Gastrocnemius medialis (tissue), 4 donors: ENCODE data around the gene IL4. TPM values are rescaled to one million over a fixed set of nuclear protein-coding genes. Genes with fewer than 3 reads are reported as not detected.

Experiments
- ATAC-seq, 2 donors: fragments of 150-250 bp; one replicate each; pipeline ENCODE4 v1.9.1; 2016
- DNase-seq, 2 donors: peaks; one replicate each; pipeline ENCODE4 v3.0.0-alpha.2; 2019
- H3K27ac ChIP-seq, 4 donors: fragments of 200-600 bp; sonication (generic); 1 replicate in 1 of 4; 2 replicates in 3 of 4; pipeline ENCODE4 v1.5.1; 2016 to 2018; ENCODE audit warnings: mild to moderate bottlenecking in 2 of 4, moderate library complexity in 1 of 4
- H3K27me3 ChIP-seq, 3 donors: fragments of 200-600 bp; sonication (generic) in 2 of 3; 1 replicate in 1 of 3; 2 replicates in 2 of 3; pipeline versions ENCODE4 v1.5.1 to v1.6.0; 2016 to 2019; ENCODE audit warnings: mild to moderate bottlenecking in 1 of 3, moderate library complexity in 1 of 3
- H3K36me3 ChIP-seq, 2 donors: fragments of 200-600 bp; sonication (generic) in 1 of 2; one replicate each; pipeline ENCODE4 v1.5.1; 2017 to 2018
- H3K4me1 ChIP-seq, 2 donors: fragments of 200-600 bp; sonication (generic) in 1 of 2; one replicate each; pipeline ENCODE4 v1.5.1; 2016 to 2017; ENCODE audit warnings: mild to moderate bottlenecking in 2 of 2
- H3K4me3 ChIP-seq, 4 donors: fragments of 200-600 bp; sonication (generic) in 3 of 4; 1 replicate in 1 of 4; 2 replicates in 3 of 4; pipeline ENCODE4 v1.5.1; 2016 to 2019; ENCODE audit warnings: mild to moderate bottlenecking in 2 of 4
- H3K9me3 ChIP-seq, 3 donors: fragments of 200-600 bp; sonication (generic) in 2 of 3; 1 replicate in 1 of 3; 2 replicates in 2 of 3; pipeline ENCODE4 v1.5.1; 2016 to 2019
- CTCF ChIP-seq, 5 experiments: fragments of 450-650 bp in 3 of 5; fragments of 200-600 bp in 2 of 5; sonication (generic) in 2 of 5; IDR thresholded peaks in 4 of 5; conservative IDR thresholded peaks in 1 of 5; 1 replicate in 4 of 5; 2 replicates in 1 of 5; pipeline ENCODE4 v1.5.1; 2016 to 2019; ENCODE audit warnings: antibody characterized with exemption in 5 of 5, mild to moderate bottlenecking in 3 of 5, moderate library complexity in 3 of 5
- POLR2A ChIP-seq, 2 donors: fragments of 450-650 bp; IDR thresholded peaks; one replicate each; pipeline ENCODE4 v1.6.1; 2017; ENCODE audit warnings: antibody characterized with exemption in 2 of 2, mild to moderate bottlenecking in 2 of 2, moderate library complexity in 2 of 2
- in situ Hi-C, 4 donors: fragments of 200-750 bp; cut with MboI; loops; one replicate each; pipeline versions ENCODE4 v1.15.0 to v1.8.0; 2017; ENCODE audit warnings: low sequenced_read_pairs in 4 of 4
- intact Hi-C: fragments of 100-400 bp; cut with DNase I; formaldehyde crosslinking; loops from one replicate; pipeline ENCODE4 v1.15.1; 2023; ENCODE audit warnings: low total_unique reads
- total RNA-seq, 4 donors: library from RNA; depleted of rRNA; stranded (reverse); fragments of >200 nt; gene quantifications; one replicate each; pipeline versions ENCODE4 v1.1.0 to v1.2.3, GENCODE V29; 2016

Gene IL4
- total RNA-seq, 4 donors from 2014 or later = not detected

- intact Hi-C loops (no loop called here), in situ Hi-C loops (no loop called here)
- Histone ChIP-seq H3K36me3 (no peaks in the 10 kb centered on the region), H3K27me3 (peaks cover 11 to 14% (median 12%) of the 10 kb centered on the region in 3 donors), H3K4me1 (peaks cover 0 to 4% of the 10 kb centered on the region in 2 donors), H3K27ac (no peak overlapping the region), H3K4me3 (no peak overlapping the region), H3K9me3 (no peaks in the 10 kb centered on the region)
- TF ChIP-seq CTCF (IDR thresholded peaks at IDR 0.05 in 4 of 5, conservative IDR thresholded peaks at IDR 0.05 in 1 of 5) = no peak
- ATAC-seq (no peak), DNase-seq (no peak)
These were observed 12.4 kb upstream of the IL4 start for GRCh38 chr5:132661231-132662003.

GRCh38 chr5:132662004-132662401, 11.8 kb upstream of the IL4 start:
- DNase-seq (no peak), ATAC-seq (no peak)
- Histone ChIP-seq H3K36me3 (no peaks in the 10 kb centered on the region), H3K4me3 (no peak overlapping the region), H3K9me3 (no peaks in the 10 kb centered on the region), H3K27me3 (peaks cover 5 to 8% (median 6%) of the 10 kb centered on the region in 3 donors), H3K4me1 (no peaks in the 10 kb centered on the region), H3K27ac (no peak overlapping the region)
- in situ Hi-C loops = no loop called here
- intact Hi-C loops = no loop called here
- no peak for TF ChIP-seq CTCF (IDR thresholded peaks at IDR 0.05 in 4 of 5, conservative IDR thresholded peaks at IDR 0.05 in 1 of 5)
- no peak for TF ChIP-seq POLR2A (IDR thresholded peaks at IDR 0.05)

GRCh38 chr5:132662925-132663770, 10.6 kb upstream of the IL4 start:
- Histone ChIP-seq H3K4me3 (no peak overlapping the region), H3K27ac (no peak overlapping the region), H3K36me3 (no peaks in the 10 kb centered on the region), H3K9me3 (no peaks in the 10 kb centered on the region), H3K4me1 (no peaks in the 10 kb centered on the region), H3K27me3 (peaks cover 0 to 3% (median 0%) of the 10 kb centered on the region in 3 donors)
- in situ Hi-C loops (no loop called here), intact Hi-C loops (no loop called here)
- ATAC-seq (no peak), DNase-seq (no peak)
- TF ChIP-seq POLR2A (IDR thresholded peaks at IDR 0.05) (no peak), CTCF (IDR thresholded peaks at IDR 0.05 in 4 of 5, conservative IDR thresholded peaks at IDR 0.05 in 1 of 5) (no peak)

- ATAC-seq = no peak
- Histone ChIP-seq H3K27me3 (no peaks in the 10 kb centered on the region), H3K9me3 (no peaks in the 10 kb centered on the region), H3K4me1 (no peaks in the 10 kb centered on the region), H3K36me3 (no peaks in the 10 kb centered on the region), H3K4me3 (no peak overlapping the region), H3K27ac (no peak overlapping the region)
- no peak for DNase-seq
- intact Hi-C loops = no loop called here
- in situ Hi-C loops = no loop called here
- TF ChIP-seq CTCF (IDR thresholded peaks at IDR 0.05 in 4 of 5, conservative IDR thresholded peaks at IDR 0.05 in 1 of 5) (no peak), POLR2A (IDR thresholded peaks at IDR 0.05) (no peak)
These were observed 9.8 kb upstream of the IL4 start for GRCh38 chr5:132663771-132664695.
